ENCODE results near the gene CENPT.

CENPT gene

DNA sequence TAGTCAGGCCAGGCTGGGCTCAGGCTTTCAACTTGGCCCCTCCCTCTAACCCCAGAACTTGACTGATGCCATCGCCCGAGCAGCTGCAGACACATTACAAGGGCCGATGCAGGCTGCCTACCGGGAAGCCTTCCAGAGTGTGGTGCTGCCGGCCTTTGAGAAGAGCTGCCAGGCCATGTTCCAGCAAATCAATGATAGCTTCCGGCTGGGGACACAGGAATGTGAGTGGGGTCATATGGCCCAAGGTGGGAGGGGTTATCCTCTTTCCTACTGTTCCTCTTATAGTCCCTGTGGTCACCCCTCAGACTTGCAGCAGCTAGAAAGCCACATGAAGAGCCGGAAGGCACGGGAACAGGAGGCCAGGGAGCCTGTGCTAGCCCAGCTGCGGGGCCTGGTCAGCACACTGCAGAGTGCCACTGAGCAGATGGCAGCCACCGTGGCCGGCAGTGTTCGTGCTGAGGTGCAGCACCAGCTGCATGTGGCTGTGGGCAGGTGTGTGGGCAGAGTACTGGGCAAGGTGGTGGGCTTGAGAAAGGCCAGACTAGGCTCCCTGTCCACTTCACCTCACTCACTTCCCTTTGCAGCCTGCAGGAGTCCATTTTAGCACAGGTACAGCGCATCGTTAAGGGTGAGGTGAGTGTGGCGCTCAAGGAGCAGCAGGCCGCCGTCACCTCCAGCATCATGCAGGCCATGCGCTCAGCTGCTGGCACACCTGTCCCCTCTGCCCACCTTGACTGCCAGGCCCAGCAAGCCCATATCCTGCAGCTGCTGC lies 35.1 kb upstream of the CENPT start:
- no peak overlapping the region for H3K4me3 ChIP-seq (ENCODE audit: low read length)
- TF ChIP-seq, protein P1, sequence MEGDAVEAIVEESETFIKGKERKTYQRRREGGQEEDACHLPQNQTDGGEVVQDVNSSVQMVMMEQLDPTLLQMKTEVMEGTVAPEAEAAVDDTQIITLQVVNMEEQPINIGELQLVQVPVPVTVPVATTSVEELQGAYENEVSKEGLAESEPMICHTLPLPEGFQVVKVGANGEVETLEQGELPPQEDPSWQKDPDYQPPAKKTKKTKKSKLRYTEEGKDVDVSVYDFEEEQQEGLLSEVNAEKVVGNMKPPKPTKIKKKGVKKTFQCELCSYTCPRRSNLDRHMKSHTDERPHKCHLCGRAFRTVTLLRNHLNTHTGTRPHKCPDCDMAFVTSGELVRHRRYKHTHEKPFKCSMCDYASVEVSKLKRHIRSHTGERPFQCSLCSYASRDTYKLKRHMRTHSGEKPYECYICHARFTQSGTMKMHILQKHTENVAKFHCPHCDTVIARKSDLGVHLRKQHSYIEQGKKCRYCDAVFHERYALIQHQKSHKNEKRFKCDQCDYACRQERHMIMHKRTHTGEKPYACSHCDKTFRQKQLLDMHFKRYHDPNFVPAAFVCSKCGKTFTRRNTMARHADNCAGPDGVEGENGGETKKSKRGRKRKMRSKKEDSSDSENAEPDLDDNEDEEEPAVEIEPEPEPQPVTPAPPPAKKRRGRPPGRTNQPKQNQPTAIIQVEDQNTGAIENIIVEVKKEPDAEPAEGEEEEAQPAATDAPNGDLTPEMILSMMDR (IDR thresholded peaks at IDR 0.05; ENCODE audit: insufficient read depth, low read depth, low read length, missing control alignments): no peak
- no peak for DNase-seq (ENCODE audit: low read depth)

DNA sequence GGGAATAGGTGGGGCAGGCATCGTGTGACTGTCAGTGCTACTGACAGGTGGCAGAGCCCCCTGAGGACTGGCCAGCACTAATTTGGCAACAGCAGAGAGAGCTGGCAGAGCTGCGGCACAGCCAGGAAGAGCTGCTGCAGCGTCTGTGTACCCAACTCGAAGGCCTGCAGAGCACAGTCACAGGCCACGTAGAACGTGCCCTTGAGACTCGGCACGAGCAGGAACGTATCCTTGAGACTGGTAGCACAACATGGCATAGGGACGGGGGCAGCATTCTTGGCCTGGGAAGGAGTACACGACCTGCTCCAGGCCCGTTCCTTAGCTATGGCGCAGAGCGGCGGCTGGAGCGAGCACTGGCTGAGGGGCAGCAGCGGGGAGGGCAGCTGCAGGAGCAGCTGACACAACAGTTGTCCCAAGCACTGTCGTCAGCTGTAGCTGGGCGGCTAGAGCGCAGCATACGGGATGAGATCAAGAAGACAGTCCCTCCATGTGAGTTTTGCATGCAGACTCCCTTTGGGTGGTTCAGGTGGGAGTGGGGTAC lies 34.2 kb upstream of the CENPT start:
- TF ChIP-seq, protein P1 (IDR thresholded peaks at IDR 0.05; ENCODE audit: insufficient read depth, low read depth, low read length, missing control alignments): no peak
- no peak overlapping the region for H3K4me3 ChIP-seq (ENCODE audit: low read length)
- no peak for DNase-seq (ENCODE audit: low read depth)

DNA sequence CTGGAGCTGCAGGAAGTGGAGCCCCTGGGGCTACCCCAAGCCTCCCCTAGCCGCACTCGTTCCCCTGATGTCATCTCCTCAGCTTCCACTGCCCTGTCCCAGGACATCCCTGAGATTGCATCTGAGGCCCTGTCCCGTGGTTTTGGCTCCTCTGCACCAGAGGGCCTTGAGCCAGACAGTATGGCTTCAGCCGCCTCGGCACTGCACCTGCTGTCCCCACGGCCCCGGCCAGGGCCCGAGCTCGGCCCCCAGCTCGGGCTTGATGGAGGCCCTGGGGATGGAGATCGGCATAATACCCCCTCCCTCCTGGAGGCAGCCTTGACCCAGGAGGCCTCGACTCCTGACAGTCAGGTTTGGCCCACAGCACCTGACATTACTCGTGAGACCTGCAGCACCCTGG lies 33.1 kb upstream of the CENPT start:
- TF ChIP-seq, protein P1 (IDR thresholded peaks at IDR 0.05; ENCODE audit: insufficient read depth, low read depth, low read length, missing control alignments): no peak
- no peak for DNase-seq (ENCODE audit: low read depth)
- H3K4me3 ChIP-seq (ENCODE audit: low read length): no peak overlapping the region

DNA sequence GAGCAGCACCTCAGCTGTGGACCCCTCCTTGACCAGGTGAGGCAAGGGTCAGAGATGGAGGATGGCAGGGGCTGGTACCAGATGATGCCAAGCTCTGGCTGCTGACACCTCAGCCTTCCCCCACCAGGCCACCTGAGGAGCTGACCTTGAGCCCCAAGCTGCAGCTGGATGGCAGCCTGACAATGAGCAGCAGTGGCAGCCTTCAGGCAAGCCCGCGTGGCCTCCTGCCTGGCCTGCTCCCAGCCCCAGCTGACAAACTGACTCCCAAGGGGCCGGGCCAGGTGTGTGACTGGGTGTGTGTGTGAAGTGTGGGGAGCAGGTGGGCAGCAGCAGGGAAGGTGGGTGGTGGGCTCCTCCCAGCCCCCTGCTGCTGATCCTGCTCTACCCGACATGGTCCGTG lies 32.4 kb upstream of the CENPT start:
- TF ChIP-seq, protein P1 (IDR thresholded peaks at IDR 0.05; ENCODE audit: insufficient read depth, low read depth, low read length, missing control alignments): no peak
- no peak for DNase-seq (ENCODE audit: low read depth)
- no peak overlapping the region for H3K4me3 ChIP-seq (ENCODE audit: low read length)

DNA sequence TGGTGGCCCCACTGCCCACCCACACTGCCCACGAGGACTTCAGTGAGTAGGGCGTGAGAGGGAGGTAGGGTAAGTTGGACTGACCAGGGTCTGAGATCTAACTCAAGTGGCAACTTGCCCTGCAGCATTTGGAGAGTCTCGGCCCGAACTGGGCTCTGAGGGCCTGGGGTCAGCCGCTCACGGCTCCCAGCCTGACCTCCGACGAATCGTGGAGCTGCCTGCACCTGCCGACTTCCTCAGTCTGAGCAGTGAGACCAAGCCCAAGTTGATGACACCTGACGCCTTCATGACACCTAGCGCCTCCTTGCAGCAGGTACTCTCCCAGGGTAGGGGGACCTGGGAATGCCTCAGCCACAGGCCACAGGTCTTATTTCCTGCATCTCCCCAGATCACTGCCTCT lies 32.0 kb upstream of the CENPT start:
- H3K4me3 ChIP-seq (ENCODE audit: low read length): no peak overlapping the region
- TF ChIP-seq, protein P1 (IDR thresholded peaks at IDR 0.05; ENCODE audit: insufficient read depth, low read depth, low read length, missing control alignments): no peak
- DNase-seq (ENCODE audit: low read depth): no peak

DNA sequence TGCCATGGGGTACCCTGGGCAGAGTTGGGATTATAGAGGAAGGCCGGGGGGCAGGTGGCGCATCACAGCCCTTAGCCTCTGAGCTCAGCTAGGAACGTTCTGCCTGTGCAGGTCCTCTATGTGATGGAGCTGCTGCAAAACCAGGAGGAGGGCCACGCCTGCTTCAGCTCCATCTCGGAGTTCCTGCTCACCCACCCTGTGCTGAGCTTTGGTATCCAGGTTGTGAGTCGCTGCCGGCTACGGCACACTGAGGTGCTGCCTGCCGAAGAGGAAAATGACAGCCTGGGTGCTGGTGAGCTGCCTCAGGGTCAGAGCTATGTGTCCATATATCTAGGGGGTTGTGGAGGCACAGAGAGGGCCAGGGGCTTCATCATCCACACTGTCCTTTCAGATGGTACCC lies 31.4 kb upstream of the CENPT start:
- no peak overlapping the region for H3K4me3 ChIP-seq (ENCODE audit: low read length)
- TF ChIP-seq, protein P1 (IDR thresholded peaks at IDR 0.05; ENCODE audit: insufficient read depth, low read depth, low read length, missing control alignments): no peak

DNA sequence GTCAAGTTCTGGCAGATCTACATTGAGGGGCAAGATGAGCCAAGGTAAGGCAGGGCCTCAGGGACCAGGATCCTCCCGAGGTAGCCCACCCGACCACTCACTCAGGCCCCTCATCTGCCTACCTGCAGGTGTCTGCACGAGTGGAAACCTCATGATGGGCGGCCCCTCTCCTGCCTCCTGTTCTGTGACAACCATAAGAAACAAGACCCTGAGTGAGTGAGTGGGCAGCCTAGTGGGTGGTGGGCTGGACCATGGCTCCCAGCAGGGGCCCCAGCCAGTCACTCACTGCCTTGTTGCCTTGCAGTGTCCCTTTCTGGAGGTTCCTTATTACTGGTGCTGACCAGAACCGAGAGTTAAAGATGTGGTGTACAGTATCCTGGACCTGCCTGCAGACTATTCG lies 30.7 kb upstream of the CENPT start:
- DNase-seq (ENCODE audit: low read depth): no peak
- H3K4me3 ChIP-seq (ENCODE audit: low read length): no peak overlapping the region
- TF ChIP-seq, protein P1 (IDR thresholded peaks at IDR 0.05; ENCODE audit: insufficient read depth, low read depth, low read length, missing control alignments): no peak

More for the DNA sequence above, 31.4 kb upstream of the CENPT start:
- DNase-seq (ENCODE audit: low read depth): no peak

Data from epithelial cell of esophagus (primary cell).